ENCODE results near the gene EGLN1.

GRCh38 chr1:231416901-231417300, 5.2 kb downstream of the EGLN1 start:
- TF ChIP-seq USF2 (IDR thresholded peaks at IDR 0.05; ENCODE audit: borderline replicate concordance, low read depth, low read length) (no peak), CTCF (IDR thresholded peaks at IDR 0.05) (no peak), TAF1 (IDR thresholded peaks at IDR 0.05; ENCODE audit: borderline replicate concordance, low read depth, low read length) (no peak), USF1 (IDR thresholded peaks at IDR 0.05; ENCODE audit: borderline replicate concordance, low read depth) (no peak), REST (IDR thresholded peaks at IDR 0.05; ENCODE audit: low read depth, low read length) (no peak)

All from SK-N-SH (cell line).